ENCODE results near the gene SLC17A1.

GRCh38 chr6:25774120-25774715 lies 57.6 kb downstream of the SLC17A1 start:
- TF ChIP-seq CTCF (IDR thresholded peaks at IDR 0.05) (no peak), POLR2A (IDR thresholded peaks at IDR 0.05) (no peak)

All from testis (tissue), 2 donors.